ENCODE data around the gene IFNGR2.
"Not testable (repeated sequence)": the region's sequence is repeated elsewhere in the genome, so short reads cannot be mapped to it uniquely, and the experiment has no call there.

Gene IFNGR2

DNA sequence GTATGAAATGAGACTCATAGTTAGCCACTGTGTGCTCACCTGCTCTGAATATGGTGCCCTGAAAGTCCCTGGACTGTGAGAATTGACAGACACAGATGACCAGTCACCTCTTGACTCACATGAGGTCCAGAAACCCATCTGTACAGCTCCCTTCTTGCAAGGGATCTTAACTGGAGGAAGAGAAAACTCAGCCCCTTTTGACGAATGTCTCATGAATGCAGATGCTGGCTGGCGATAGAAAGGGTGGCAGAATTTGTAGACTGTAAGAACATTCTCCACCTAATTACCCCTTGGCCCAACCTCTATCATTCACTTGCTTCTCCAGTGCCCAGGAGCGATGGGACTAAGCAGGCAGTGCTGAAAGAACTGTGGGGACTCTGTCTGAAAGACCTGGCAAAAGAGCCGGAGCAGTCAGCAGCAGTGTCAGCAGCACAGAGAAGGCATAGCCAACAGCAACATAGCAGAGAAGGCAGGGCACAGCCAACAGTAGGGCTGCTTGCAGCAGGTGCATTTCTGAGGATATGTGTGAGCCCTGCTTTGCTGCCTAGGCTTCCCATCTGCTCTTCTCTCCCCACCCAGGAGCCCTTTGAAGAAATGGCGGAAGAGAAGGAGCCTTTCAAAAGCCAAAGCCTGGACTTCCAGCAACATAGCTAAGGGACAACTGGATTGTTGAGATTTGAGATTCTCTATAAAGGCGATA lies 25.8 kb upstream of the IFNGR2 start:
- DNase-seq: no peak

DNA sequence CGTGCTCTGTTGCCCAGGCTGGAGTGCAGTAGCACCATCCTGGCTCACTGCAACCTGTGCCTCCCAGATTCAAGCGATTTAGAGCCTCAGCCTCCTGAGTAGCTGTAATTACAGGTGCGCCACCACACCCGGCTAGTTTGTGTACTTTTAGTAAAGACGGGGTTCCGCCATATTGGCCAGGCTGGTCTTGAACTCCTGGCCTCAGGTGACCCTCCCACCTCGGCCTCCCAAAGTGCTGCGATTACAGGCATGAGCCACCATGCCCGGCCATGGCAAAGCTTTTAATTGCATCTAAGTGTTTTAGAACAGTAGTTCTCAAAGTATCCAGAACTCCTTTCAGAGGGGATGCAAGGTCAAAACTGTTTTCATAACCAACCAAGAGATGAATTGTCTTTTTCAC lies 25.1 kb upstream of the IFNGR2 start:
- no peak for DNase-seq

DNA sequence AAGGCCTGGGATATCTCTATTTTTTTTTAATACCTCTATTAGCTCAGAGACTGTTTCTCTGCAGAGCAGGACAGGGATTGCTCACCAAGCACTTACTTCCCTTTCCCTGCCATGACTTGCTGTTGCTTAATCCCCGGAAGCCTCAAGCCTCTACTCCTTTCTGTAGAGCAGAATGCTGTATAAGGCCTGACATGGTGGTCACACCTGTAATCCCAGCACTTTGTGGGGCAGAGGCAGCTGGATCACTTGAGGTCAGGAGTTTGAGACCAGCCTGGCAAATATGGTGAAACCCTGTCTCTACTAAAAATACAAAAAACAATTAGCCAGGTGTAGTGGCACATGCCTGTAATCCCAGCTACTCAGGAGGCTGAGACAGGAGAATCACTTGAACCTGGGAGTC lies 23.3 kb upstream of the IFNGR2 start:
- DNase-seq: not testable (repeated sequence)

DNA sequence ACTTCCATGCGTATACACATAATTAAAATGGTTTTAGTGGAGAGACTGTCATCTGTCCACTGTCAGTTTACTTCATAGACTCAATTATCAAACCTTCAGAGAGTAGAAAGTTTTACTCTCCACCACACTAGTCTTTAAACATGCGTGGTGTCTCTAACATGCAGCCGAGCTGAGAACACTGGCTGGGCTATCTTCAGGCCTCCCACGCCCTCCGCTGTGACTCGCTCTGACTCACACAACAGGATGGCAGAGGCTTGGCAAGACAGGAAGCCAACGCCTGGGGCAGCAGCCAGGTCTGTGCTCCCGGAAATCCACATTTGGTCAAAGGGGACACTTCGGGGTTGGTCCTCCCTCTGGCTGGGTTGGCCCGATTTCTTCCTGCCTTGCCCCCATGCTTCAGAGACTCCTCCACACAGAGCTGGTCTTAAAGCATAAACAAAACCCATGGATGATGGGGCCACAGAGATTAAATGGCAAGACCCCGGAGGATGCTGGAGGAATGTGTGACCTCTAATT lies 22.7 kb upstream of the IFNGR2 start:
- peak; percentile 66 for DNase-seq

DNA sequence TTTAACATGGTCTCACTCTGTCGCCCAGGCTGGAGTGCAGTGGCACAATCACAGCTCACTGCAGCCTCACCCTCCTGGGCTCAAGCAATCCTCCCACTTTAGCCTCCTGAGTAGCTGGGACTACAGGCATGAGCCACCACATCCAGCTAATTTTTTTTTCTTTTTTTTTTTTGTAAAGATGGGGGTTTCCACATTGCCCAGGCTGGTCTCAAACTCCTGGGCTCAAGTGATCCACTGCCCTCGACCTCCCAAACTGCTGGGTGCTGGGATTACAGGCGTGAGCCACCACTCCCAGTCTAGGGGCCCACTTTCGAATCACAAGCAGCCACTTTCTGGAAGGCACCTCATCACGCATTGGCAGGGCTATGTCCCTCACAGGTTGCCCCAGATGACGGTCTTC lies 21.8 kb upstream of the IFNGR2 start:
- not testable (repeated sequence) for DNase-seq

DNA sequence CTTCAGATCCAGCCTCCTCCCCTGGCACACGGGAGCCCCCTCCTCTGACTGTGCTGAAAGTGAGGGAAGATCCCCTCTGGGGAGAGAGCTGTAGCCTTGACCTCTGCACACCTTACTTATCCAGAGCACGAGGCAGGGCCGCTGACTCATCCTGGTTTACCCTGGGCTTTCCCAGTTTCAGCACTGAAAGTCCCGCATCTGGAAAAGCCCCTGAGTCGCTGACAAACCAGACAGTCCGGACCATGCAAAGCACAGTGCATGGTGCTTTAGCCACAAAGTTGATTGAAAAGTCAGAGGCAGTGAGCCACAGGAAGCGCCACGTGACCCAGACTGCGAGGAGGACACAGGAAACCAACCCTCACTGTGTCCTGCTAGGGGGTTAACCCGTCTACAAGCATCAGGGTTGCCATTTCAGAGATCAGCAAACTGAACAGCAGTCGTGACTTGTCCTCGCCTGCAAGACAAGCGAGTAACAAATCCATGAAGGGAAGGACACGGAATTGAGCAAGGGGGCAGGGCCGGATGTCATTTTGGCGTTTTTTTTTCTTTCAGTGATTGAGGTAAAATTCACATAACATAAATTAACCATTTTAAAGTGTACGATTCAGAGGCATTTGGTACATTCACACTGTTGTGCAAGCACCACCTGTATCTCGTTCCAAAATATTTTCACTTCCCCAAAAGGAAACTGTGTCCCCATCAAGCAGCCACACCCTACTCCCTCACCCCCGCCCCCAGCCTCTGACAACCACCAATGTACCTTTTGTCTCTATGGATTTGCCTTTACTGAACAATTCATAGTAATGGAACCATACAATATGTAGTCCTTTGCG lies 19.9 kb upstream of the IFNGR2 start:
- peak; percentile 64 for DNase-seq

DNA sequence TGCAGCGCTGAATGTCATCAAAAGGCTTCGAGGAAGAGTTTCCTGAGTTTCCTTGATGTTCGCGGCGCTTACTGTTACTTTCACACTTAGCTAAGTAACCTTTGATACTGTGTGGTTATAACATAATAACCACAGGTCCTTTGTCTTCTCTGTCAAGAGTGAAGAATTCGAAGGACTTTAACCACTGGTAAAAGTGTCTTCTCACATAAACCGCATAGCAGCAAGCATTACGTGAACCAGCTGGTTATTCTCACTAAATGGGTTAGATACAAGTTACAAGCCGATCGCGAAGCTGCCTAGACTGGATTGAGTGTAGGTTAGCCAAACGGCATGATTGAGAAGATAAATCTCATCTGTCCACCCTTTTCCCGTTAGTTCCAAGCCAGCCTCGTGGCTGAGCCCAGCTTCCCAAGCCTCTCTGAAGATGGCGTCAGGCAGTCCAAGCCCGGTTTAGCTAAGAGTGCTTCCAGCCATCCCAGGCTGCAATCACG lies 18.3 kb upstream of the IFNGR2 start:
- peak; percentile 20 for DNase-seq

DNA sequence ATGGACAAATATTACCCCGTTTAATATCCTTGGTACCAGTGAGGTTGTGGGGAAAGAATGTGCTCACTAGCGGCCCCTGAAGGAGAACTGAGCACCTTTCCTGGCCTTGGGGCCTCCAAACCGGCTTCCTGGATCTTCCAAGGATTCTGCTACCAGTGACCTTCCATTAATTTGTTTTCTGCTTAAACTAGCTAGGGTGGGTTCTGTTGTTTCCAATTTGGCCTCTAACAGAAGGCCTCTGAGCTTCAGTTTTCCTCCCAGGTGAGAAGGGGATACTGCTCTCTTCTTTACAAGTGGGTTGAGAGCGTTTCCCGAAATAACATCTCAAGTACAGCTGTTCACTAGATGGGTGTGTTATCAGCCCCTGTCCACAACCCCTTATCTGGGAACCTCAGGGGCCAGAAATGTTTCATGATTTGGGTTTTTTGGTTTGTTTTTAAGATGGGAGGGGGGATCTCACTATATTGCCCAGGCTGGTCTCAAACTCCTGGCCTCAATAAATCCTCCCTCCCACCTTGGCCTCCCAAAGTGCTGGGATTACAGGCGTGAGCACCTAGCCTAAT lies 16.9 kb upstream of the IFNGR2 start:
- DNase-seq: no peak

DNA sequence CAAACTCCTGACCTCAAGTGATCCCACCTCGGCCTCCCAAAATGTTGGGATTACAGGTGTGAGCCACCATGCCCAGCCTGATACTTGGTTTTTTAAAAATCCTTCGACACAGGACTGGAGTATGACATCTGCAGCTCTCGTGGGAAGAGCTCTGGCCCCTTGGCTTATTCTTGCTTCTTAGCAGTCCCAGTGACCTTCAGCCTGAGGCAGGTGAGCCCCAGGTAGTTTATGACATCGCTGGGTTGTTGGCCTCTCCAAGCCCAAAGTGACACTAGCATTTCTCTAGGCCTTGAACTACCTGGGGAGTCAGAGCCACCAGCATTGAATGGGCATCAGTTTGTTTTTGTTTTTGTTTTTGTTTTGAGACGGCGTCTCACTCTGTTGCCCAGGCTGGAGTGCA lies 15.9 kb upstream of the IFNGR2 start:
- DNase-seq: no peak

DNA sequence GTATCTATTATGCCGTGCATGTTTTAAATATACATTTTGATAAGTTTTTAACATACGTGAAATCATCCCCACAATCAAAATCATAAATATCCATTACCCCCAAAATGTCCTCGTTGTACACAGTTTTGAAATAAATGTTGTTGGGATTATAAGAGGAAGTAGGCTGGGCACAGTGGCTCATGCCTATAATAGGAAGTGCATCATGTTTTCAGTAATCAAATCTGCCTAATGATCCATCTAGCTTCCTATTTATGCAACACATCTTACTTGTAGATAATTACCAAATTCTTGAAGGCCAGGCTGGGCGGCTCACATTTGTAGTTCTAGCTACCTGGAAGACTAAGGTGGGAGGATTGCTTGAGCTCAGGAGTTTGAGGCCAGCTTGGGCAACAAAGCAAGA lies 15.0 kb upstream of the IFNGR2 start:
- DNase-seq: no peak

DNA sequence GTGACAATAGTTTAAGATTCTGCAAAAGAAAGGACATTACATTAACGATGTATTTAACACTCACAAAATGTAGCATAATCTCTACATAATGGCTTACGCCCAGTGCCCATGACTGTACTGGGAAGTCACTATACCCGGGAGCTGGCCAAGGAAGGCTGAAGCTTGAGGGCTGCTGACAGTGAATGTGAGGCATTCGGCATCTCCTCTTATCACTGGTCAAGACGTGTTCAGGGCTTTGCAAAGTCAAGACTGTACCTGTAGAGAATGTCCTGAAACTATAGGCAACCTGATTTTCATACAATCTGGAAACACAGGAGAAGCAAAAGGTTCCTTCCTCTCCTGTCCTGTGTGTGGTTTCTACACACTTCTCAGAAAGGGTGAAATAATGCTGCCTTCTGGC lies 12.7 kb upstream of the IFNGR2 start:
- no peak for DNase-seq

DNA sequence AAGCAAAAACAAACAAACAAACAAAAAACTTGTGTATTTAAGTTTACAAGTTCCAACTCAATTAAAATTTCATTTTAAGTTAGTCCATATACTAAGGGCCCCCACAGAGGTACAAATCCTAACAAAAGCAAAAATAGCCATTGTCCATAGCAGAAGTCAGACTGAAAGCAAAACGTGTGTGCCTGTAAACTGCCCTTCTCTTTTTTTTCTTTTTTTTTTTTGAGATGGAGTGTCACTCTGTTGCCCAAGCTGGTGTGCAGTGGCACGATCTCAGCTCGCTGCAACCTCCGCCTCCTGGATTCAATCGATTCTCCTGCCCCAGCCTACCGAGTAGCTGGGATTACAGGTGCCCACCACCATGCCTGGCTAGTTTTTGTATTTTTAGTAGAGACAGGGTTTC lies 11.6 kb upstream of the IFNGR2 start:
- no peak for DNase-seq

DNA sequence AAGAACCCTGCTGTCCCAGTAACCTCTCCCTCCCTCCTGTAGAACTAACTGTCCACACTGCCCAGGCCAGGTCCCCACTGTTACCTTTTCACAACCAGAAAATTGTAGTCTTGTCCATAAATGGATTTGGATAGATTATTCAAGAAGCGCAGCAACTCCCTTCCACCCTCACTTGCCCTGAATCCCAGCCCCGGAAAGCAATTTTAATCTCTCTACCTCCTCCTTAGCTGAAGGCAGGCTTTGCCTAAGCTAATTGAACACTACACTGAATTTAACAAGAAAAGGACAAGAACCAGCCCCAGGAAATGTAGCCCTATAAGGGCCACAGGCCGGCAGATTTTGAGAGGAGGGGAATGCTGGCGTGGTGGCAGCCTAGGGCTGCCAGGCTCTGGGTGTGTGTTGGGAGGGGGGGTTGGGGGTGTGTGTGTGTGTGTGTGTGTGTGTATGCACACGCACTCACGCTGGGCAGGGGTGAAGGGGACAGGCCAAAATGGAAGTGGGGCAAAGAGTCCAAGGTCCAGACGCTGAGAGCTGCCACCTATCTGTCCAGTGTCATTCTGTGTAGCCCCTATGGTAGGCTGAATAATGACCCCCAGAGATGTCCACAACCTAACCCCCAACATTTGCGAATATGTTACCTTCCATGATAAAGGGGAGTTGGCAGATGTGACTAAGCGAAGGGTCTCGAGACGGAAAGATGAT lies 10.8 kb upstream of the IFNGR2 start:
- no peak for DNase-seq

DNA sequence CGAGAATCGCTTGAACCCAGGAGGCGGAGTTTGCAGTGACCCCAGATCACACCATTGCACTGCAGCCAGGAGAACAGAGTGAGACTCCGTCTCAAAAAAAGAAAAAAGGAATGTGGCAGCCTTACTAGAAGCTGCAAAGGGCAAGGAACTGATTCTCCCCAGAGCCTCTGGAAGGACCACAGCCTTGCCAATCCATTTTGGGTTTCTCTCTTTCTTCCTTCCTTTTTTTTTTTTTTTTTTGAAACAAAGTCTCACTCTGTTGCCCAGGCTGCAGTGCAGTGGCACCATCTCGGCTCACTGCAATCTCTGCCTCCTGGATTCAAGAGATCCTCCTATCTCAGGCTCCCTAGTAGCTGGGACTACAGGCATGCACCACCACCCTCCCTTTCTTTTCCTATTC lies 9.9 kb upstream of the IFNGR2 start:
- no peak for DNase-seq

DNA sequence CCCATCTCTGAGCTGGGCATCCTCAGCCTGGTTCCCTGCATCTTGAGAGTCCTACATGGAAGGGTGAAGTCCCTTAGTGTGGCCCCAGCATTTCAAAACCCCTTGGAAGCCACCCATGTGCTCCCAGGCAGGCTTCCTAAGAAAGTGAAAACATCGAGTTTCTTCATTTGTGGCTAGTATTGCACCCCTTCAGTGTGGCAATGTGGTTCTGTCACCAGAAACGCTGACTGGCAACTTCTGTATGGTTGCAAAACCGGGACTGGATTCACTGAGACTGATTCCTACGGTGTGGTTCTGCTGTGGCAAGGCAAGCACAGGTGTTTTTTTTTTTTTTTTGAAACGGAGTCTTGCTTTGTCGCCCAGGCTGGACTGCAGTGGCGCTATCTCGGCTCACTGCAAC lies 9.0 kb upstream of the IFNGR2 start:
- DNase-seq: no peak

DNA sequence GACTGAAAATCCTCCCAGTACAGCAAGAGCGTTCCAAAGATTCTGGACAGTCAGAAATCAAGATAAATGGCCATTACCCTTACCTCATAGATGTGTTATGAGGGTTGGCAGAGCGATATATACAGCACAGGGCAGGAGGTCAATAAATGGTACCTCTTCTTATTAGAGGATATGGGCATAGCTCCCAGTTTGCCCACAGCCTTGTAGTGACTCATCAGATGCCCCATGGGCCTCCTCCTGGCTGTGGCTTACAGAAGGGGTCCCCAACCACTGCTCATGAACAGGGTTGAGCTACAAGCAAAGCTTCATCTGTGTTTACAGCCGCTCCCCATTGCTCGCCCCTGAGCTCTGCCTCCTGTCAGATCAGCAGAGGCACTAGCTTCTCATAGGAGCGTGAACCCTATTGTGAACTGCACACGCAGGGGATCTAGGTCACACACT lies 7.3 kb upstream of the IFNGR2 start:
- no peak for DNase-seq

DNA sequence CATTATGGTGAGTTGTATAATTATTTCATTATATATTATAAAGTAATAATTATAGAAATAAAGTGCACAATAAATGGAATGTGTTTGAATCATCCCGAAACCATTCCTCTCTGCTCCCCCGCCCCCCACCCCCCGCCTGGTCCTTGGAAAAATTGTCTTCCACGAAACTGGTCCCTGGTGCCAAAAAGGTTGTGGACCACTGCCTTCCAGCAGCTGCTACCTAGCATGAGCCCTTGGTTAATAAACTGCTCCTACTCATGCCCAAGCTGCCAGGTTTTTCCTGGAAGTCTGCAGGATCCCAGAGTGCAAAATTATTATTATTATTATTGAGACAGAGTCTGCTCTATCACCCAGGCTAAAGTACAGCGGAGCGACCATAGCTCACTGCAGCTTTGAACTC lies 6.8 kb upstream of the IFNGR2 start:
- no peak for DNase-seq

DNA sequence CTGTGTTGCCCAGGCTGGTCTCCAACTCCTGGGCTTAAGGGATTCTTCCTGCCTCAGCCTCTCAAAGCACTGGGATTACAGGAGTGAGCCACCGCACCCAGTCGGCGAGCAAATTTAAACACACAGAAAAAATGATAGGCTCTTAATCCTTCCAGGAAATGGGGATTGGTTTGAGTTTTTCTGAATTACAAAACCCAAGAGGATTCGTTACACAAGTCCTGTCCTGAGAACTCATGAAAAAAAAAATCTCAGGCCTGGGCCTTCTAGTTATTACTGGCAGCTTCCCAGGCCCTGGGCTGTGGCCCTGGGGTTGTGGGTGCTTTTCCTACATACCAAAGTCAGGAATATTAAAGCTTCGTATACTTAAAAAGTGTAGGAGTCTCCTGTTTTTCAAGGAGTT lies 6.3 kb upstream of the IFNGR2 start:
- no peak for DNase-seq

DNA sequence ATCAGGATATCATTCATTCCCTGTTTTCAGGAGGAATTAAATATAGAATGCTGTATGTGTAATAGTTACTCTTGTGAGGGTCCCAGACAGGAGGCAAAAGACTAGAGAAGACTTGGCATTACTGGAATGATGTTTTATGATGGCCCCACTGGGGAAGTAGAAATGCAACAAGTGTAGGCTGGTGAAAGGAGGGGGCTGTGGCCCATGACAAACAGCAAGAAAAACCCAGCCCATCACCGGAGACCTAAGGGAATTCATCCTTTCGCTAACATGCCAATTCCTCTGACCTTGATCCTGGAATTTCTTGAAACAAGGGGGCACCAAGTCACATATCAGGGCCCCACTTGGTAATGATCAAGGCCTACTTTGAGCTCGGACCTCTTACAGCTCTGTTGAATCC lies 5.5 kb upstream of the IFNGR2 start:
- no peak for DNase-seq

DNA sequence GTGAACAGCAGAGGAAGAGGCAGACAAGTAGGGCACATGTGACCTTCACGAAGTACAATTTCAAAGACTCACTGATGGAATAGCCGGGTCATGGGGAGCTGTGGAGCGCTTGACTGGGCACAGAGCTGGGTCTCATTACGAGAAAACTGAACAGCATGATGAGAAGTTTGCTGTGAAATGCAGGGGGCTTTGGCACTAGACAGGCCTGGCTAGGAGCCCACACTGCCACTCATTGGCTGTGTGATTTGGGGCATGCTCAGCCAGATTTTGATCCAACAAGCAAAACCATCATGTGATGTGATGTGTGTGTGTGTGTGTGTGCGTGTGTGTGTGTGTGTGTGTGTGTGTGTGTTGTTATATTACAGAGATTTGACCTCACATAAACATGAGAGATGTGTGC lies 4.9 kb upstream of the IFNGR2 start:
- DNase-seq: no peak

DNA sequence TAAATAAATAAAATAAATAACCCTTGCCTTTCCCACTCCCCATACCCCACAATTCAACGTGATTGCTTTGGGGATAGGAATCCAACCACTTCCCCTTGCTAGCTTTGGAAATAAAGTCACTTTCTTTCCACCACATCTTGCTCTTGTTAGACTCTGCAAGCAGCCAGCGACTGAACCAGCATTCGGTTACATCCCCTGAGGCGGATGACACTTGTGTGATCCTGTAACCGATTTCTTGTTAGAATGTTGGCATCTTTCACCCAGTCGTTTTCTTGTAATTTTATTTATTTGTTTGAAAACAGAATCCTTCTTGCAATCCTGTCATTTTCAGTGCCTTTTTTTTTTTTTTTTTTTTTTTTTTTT lies 1.6 kb upstream of the IFNGR2 start:
- DNase-seq: no peak

DNA sequence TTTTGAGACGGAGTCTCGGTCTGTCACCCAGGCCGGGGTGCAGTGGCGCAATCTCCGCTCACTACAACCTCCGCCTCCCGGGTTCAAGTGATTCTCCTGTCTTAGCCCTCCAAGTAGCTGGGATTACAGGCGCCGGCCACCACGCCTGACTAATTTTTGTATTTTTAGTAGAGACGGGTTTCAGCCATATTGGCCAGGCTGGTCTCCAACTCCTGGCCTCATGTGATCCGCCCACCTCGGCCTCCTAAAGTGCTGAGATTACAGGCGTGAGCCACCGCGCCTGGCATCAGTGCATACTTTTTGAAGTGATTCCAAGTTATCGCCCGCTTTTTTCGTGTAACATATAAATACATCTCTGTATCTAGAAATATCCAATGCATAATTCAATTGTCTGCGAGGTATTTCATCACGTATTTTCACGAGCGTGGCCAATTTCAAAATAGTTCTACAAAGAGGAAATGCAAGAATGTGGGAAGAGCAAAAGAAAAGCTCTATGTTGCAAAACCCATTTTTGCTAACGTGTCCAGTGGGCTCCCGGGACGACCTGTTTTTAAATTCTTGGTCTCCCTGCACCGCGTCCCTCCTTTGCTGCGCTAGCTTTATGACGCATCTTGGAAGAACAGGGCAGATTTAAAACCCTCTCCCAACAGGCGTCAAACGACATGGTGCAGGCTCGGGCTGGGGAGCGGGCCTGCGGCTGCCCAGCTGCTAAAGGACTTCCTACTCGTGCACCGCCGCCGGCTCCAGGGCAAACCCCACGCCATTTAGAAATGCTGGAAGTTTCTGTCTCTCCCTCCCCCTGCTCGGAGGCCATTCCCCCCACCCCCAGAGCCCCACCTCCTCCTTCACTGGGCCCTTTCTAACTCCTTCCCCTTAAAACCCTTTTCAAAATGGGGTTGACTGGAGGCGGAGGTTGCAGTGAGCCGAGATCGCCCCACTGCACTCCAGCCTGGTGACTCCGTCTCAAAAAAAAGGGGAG lies 923 bp upstream of the IFNGR2 start:
- DNase-seq: no peak
